Panc1 (cell line): ENCODE measurements around the gene FAM228B.
"Not testable (repeated sequence)": the region's sequence is repeated elsewhere in the genome, so short reads cannot be mapped to it uniquely, and the experiment has no call there.

Source experiments
- CTCF ChIP-seq: fragments of 450-650 bp; IDR thresholded peaks from 2 replicates; pipeline ENCODE4 v1.5.1; 2017; ENCODE audit warnings: mild to moderate bottlenecking
- TCF7L2 ChIP-seq: IDR thresholded peaks from 2 replicates; pipeline ENCODE4 v1.6.1; 2011; ENCODE audit warnings: mild to moderate bottlenecking, low read depth, low read length, inconsistent platforms

GRCh38 chr2:24109431-24109830 lies 13.8 kb upstream of the FAM228B start:
- not testable (repeated sequence) for TF ChIP-seq TCF7L2, CTCF
